ENCODE results near the gene ACSM2B.
"Not testable (repeated sequence)": the region's sequence is repeated elsewhere in the genome, so short reads cannot be mapped to it uniquely, and the experiment has no call there.

ACSM2B gene

GRCh38 chr16:20592780-20593179, 16.6 kb upstream of the ACSM2B start:
- not testable (repeated sequence) for FAIRE-seq

GRCh38 chr16:20589486-20589885, 13.3 kb upstream of the ACSM2B start:
- not testable (repeated sequence) for FAIRE-seq

- FAIRE-seq: not testable (repeated sequence)
These were observed 11.5 kb upstream of the ACSM2B start for GRCh38 chr16:20587645-20588074.

GRCh38 chr16:20586716-20587115, 10.5 kb upstream of the ACSM2B start:
- FAIRE-seq: not testable (repeated sequence)

GRCh38 chr16:20586112-20586511, 9.9 kb upstream of the ACSM2B start:
- not testable (repeated sequence) for FAIRE-seq

GRCh38 chr16:20580487-20581259, 4.5 kb upstream of the ACSM2B start:
- FAIRE-seq: not testable (repeated sequence)

GRCh38 chr16:20578091-20578490, 1.9 kb upstream of the ACSM2B start:
- not testable (repeated sequence) for FAIRE-seq

GRCh38 chr16:20569117-20569651, 7.0 kb downstream of the ACSM2B start:
- FAIRE-seq: not testable (repeated sequence)

- no peak for FAIRE-seq
These were observed 7.8 kb downstream of the ACSM2B start for GRCh38 chr16:20568404-20568803.

- FAIRE-seq: no peak
These were observed 9.3 kb downstream of the ACSM2B start for GRCh38 chr16:20566864-20567263.

- FAIRE-seq: not testable (repeated sequence)
These were observed 10.8 kb downstream of the ACSM2B start for GRCh38 chr16:20565334-20565733.

GRCh38 chr16:20564218-20564617, 11.9 kb downstream of the ACSM2B start:
- not testable (repeated sequence) for FAIRE-seq

GRCh38 chr16:20555628-20556027, 20.5 kb downstream of the ACSM2B start:
- FAIRE-seq: not testable (repeated sequence)

GRCh38 chr16:20554689-20555088, 21.5 kb downstream of the ACSM2B start:
- not testable (repeated sequence) for FAIRE-seq

- not testable (repeated sequence) for FAIRE-seq
These were observed 22.7 kb downstream of the ACSM2B start for GRCh38 chr16:20553493-20553892.

- not testable (repeated sequence) for FAIRE-seq
These were observed 29.2 kb downstream of the ACSM2B start for GRCh38 chr16:20546951-20547350.

GRCh38 chr16:20546278-20546853, 29.8 kb downstream of the ACSM2B start:
- not testable (repeated sequence) for FAIRE-seq

GRCh38 chr16:20540603-20541316, 35.4 kb downstream of the ACSM2B start:
- FAIRE-seq: not testable (repeated sequence)

- no peak for FAIRE-seq
These were observed 37.5 kb downstream of the ACSM2B start for GRCh38 chr16:20538687-20539086.

GRCh38 chr16:20538181-20538580, 38.0 kb downstream of the ACSM2B start:
- FAIRE-seq: no peak

- FAIRE-seq: not testable (repeated sequence)
These were observed 39.5 kb downstream of the ACSM2B start for GRCh38 chr16:20536669-20537068.

GRCh38 chr16:20532284-20532792, 43.8 kb downstream of the ACSM2B start:
- not testable (repeated sequence) for FAIRE-seq

GRCh38 chr16:20531795-20532194, 44.4 kb downstream of the ACSM2B start:
- not testable (repeated sequence) for FAIRE-seq

Measured in colon (tissue), 2 donors.